Stimulated activated CD4-positive, alpha-beta T cell treated with anti-CD3 and anti-CD28 coated beads, Interleukin-4, amount 100 ng/mL, for 24 hours (primary cell): ENCODE measurements around the gene C9orf50.
"Not testable (repeated sequence)": the region's sequence is repeated elsewhere in the genome, so short reads cannot be mapped to it uniquely, and the experiment has no call there.

Source experiments
- DNase-seq: peaks from one replicate; pipeline ENCODE4 v3.0.0-alpha.2; 2020

C9orf50 gene

GRCh38 chr9:129609486-129610212 lies 11.3 kb downstream of the C9orf50 start:
- peak; percentile 44 for DNase-seq

GRCh38 chr9:129608561-129609481 lies 12.1 kb downstream of the C9orf50 start:
- no peak for DNase-seq

- no peak for DNase-seq
Measured at GRCh38 chr9:129607027-129607387, 13.9 kb downstream of the C9orf50 start.

DNA sequence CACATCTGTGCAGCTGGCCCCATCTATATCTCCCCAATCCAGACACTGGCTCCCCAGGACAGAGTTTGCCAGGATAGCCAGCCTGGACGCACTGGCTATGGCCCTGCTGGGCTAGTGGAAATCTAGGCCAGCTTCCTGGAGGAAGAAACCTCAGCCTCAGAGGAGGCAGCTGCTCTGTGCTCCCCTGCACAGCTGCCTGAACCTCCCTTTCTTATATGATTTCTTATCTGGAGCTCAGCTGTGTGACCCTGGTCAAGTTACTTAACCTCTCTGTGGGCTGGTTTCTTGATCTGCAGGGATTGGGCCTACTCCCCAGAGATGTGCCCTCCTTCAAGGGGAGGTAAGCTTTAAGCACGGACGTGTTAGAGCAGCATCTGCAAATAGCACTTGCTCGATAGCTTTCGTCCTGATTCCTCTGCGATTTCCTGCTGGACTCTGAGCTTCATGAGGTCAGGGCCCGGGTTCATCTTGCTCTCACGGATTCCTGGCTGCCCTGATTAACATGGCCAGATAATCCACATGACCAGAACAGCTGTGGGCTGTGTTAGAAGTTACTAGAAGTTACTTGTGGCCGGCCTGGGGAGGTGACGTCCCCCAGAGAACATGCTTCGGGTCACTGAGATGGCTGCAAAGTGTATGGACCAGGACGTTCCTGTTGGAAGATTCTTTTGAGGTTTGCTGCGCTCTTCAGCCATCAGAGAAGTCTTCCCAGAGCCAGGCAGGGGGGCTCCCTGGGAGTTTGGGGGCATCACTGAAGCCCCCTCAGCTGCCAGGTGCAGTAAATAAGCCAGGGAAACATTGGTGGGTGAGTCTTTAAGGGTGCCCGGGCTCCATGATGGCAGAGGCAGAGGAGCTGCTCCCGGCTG lies 14.5 kb downstream of the C9orf50 start:
- DNase-seq = no peak

DNA sequence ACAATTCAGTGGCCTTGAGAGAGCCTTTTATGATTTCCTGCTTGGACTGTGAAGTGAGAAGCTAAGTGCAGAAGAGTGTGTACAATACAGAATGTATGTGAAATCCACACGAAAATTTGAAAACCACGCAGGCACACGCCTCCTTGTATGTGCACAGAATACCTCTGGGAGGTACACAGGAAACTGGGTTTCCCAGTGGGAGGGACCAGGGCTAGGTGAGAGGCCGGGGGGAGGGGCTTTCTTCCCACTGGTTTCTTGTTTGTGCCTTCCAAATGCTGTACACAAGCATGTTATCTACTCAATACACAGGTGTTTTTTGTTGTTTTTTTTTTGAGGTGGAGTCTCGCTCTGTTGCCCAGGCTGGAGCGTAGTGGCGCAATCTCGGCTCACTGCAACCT lies 16.1 kb downstream of the C9orf50 start:
- no peak for DNase-seq

DNA sequence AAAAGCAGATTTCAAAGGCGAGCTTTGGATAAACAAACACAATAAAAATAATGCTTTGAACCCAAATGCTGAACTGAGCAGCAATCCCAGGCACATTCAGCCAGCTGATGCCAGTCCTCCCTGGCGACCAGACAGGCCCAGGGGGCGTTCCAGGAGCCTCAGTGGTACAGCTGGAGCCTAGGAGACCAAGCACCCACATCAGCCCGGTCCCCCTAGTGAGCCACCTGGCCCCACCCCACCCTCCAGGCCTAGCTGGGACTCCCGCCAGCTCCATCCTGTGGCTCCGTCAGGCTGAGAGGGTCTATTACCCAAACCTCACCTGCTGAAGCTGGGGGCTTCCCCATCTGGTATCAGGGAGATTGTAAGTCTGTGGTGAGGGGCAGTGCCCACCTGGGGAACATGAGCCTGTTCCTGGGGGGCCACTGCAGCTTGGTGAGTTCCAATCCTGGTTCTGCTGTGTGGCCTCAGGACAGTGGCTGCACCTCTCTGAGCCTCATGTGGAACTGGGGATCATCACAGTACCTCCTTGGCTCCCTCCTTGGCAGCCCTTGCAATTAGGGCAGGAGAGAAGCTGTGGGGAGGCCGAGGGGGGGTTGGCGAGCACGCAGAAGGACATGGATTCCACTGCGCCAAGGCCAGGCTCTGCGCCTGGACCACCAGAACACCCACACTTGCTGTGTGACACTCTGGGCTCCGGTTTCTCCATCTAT lies 16.7 kb downstream of the C9orf50 start:
- DNase-seq = no peak

GRCh38 chr9:129602598-129603415 lies 18.1 kb downstream of the C9orf50 start:
- no peak for DNase-seq

DNA sequence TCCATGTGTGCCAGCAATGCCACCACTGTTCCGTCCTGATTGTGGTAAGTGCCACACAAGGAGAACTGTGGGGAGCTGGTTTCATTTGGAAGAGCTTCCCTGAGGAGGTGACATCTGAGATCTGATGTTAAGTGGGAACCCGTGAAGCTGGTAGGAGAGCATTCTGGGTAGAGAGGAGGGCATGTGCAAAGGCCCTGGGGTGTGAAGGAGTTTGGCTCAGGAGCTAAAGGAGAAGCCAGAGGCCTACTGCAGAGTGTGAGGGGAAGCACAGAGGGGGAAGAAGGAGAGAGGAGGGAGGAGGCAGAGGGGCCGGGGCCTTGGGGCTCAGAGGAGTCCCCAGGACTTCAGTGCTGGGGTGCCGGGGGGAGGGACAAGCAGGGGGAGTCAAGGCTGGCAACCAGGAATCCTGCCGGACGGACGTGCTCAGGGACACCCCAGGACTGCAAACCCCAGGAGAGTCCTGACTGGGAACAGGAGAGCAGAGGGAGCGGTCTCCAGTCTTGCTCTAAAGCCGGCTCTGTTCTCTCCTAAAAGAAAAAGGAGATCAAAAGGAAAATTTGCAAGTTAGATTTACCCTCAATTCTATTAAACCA lies 19.7 kb downstream of the C9orf50 start:
- DNase-seq = no peak

GRCh38 chr9:129598089-129598596 lies 22.8 kb downstream of the C9orf50 start:
- DNase-seq = no peak

DNA sequence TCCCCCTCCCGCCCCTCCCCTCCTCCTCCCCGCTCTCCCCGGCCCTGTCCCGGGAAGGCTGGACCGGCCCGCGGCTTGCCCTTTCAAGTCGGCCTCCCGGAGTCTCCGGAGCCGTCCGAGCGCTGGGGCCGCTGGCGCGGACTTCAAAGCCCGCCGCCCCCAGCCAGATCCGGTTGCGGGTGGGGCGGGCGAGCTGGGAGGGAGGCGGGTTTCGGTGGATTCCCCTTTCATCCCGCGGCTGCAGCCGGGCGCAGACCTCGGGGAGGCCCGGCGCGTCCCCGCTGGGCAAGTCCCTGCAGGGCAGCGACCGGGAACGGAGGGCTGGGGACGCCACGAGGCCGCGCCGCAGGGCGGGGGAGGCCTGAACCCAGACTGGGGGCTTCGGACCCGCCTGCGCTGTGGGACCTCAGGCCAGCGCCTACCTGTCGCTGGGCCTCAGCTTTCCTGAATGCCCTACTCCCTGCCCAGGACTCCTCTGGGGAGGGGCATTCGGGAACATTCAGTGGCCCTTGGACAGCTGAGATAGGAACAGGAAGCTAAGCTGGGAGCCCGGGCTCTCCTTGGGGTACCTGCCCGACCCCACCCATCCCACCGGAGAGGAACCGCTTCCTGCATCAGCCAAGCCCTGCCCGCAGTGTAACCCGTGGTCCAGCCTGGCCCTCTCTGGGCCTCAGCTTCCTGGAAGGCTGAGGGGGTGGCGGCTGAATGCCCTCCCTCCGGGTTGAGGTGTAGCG lies 23.4 kb downstream of the C9orf50 start:
- no peak for DNase-seq

DNA sequence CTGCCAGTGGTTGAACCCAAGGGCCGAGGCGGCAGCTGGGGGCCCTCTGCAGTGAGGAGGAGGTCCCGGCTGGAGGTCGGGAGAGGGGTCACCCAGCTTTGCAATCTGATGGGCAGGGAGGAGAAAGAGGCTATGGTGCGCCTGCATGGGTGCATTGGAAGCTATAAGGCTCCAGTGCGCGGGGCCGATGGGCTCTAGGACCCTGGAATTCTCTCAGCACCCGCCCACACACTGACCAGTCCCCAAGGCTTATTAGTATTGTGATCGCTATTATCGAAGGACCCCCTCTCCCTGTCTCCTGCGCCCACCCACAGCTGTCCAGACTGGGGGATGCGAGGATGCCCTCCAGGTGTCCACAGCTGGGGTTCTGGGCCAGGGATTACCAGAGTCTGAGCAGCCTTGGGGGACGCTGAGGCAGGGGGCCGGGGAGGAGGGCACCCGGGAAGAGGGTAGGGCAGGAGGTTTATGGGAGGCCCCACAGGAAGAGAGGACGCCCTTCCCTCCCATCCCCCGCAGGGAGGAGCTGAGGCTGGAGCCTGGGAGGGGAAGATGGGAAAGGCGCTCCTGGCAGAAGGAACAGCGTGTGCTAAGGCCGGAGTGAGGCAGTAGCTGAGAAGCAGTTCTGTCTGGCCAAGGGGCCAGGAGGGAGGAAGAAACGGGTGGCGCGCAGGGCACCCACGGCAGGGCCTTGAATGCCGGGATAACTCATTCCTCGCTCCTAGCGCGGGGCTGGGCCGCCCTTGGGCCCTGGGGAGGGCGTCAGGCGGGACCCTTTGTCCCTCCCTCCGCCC lies 24.2 kb downstream of the C9orf50 start:
- no peak for DNase-seq

DNA sequence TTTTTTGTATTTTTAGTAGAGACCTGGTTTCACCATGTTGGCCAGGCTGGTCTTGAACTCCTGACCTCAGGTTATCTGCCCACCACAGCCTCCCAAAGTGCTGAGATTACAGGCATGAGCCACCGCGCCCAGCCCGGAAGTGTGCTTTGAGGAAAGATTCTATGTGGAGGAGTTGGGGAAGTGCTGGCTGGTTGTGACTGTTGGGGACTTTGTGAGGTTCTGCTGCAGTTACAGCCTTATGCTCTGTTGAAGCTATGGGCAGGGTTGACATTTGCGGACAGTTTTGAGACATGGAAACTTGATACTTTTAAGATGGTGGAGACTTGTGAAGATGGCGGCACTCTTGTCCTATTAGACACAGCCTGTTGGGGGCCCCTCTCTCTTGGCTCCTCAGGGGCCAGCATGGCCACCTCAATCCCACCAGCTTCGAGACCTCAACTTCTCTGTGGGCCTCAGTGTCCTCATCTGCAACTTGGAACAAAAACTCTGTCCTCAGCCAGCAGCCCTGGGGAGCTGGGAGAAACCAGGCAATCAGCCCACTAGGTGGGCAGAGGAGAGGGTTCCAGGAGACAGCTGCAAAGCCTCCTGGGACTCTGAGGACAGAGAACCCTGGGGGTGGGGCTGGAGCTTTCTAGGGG lies 24.9 kb downstream of the C9orf50 start:
- DNase-seq = no peak

DNA sequence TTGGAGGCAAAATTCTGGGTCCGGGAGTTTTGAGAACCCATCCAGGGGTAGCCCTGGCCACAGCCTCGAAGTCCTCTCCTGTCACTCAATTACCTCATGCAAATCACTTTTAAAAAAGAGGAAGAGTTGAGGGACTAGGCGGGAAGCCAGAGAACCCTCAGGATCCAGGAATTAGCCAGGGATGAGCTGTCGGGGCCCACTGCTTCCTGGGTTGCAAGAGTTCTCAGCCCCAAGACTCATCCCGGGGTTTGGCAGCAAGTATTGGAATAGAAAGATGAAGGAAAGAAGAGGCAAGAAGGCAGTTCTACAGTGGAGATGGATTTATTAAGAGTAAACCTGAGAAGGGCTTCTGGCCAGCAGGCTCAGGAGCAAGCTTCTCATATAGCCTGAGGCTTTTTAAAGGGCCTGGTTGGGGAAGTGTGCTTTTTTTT lies 25.6 kb downstream of the C9orf50 start:
- no peak for DNase-seq

DNA sequence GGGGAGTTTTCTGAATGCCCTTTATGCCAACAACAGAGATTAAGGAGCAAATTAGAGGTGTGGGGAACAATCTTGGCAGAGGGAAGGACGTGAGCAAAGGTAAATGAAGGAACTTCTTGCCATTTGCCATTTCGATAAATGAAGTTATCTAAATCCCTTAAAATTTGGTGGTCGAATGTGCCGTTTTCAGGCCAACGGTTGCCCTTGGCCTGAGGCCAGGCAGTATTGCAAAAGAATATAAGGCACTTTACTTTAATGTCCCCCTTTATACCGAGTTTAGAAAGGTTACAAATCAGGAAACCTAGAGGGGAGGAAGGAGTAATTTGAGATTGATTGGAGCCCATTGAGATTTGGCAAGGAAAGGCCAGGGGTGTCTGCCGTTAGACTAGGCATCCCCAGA lies 26.3 kb downstream of the C9orf50 start:
- DNase-seq = no peak

GRCh38 chr9:129592790-129593189 lies 28.1 kb downstream of the C9orf50 start:
- DNase-seq = not testable (repeated sequence)

- DNase-seq = no peak
Measured at GRCh38 chr9:129591916-129592315, 29.0 kb downstream of the C9orf50 start.

GRCh38 chr9:129590466-129590865 lies 30.4 kb downstream of the C9orf50 start:
- no peak for DNase-seq

DNA sequence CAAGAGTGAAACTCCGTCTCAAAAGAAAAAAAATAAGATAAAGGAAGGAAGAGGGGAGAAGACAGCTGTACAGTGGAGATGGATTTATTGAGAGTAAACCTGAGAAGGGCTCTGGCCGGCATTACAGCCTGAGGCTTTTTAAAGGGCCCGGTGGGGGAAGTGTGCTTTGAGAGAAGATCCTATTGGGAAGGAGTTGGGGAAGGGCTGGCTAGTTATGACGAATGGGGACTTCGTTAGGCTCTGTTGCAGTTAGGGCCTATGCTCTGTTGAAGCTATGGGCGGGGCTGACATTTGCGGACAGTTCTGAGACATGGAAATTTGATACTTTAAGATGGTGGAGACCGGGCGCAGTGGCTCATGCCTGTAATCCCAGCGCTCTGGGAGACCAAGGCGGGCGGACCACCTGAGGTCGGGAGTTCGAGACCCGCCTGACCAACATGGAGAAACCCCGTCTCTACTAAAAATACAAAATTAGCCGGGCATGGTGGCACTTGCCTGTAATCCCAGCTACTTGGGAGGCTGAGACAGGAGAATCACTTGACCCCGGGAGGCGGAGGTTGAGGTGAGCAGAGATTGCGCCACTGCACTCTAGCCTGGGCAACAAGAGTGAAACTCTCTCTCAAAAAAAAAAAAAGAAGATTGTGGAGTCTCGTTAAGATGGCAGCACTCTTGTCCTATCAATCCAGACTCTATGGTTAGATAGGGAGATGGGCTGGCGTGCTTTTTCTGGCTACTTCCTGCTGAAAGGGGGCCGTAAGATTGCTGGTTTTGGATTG lies 33.2 kb downstream of the C9orf50 start:
- no peak for DNase-seq
